GM19043 (cell line): ENCODE measurements around the gene CPT1B.
"Not testable (repeated sequence)": the region's sequence is repeated elsewhere in the genome, so short reads cannot be mapped to it uniquely, and the experiment has no call there.

Experiments
- ATAC-seq: cut with Tn5 transposase; IDR thresholded peaks from one replicate; pipeline ENCODE4 v1.9.1; 2021; ENCODE audit warnings: low read depth; ENCODE audit not compliant: unreplicated experiment

Gene CPT1B

GRCh38 chr22:50548040-50548920 is 29.9 kb downstream of the CPT1B start:
- no peak for ATAC-seq

- ATAC-seq: no peak
Observed at GRCh38 chr22:50547263-50547985, 30.8 kb downstream of the CPT1B start.

DNA sequence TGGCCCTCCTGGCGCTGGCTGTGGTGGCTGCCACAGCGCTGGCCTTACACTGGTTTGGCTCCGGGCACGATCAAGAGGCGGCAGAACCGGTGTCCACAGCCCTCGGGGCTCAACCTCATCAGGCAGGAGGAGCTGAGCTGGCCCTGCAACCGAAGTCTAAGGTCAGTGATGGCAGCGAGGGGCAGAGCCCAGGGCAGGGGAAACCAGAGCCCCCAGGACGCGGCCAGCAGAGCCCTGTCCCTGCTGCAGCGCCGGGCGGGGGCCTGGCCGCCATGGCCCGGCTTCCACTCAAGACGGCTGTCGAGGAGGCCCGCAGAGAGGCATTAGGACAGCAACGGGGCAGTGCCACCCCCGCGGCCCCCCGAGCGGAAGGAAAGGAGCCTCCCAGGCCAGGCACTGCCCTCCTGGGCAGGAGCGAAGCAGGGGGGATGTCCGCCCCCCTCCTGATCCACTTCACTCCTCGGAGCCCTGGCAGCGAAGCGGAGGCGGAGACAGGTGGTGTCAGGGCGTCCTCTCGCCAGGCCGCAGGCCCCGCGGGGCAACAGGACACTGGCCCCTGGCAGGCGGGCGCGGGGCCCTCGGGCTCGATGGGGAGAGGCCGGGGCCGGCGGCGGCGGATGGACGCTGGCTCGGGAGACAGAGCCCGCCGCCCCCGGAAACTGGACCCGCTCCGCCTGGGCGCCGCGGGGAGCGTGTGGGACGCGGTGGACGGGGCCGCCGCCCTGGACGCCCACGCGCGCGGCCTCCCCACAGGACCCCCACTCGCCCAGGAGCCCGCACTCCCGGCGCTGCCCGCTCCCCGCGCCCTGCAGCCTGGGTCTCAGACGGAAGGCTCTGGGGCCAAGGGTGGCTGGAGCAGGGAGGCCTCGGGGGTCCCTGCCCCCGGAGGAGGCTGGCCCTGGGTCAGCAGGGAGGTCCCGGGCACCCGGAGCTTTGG is 31.6 kb downstream of the CPT1B start:
- no peak for ATAC-seq

DNA sequence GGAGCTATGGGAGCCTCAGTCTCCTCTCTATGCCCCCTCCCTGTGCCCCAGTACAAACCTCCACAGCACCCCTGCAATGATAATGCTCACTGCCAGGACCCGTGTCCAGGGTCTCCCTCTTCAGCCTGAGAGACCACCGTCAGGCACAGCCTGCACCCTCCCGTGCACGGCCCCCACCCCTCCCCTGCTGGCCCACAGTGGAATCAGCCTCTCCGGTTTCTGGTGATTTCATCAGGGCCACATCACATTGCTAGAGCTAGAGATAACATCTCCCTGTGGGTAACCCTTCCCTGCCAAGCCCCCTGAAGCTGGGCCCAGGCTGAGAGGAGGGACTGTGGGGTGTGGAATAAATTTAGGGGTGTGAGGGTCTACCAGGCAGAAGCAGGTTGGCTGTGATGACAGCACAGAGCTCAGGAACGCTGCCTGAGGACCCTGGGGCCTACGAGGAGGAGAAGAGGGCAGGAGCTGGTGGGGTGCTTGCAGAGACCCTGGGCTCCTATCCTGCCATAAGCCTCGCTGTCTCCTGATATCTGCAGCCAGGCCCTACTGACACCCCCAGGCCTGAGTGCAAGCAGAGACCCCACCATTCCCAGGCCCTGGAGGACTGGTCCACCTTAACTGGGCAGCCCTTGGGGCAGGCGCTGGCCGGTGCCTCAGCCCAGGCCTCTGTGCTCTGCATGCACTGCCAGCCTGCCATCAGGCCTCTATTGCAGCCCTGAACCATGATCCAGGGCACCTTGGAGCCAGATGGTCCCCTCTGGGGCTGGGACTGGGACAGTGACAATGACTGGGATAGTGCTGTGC is 32.5 kb downstream of the CPT1B start, which contains the start of gene KLHDC7B:
TSS of gene KLHDC7B (plus strand) at position 378 of the 804 bp plus-strand sequence. CDS start at position 723, 345 bp downstream.
- no peak for ATAC-seq

GRCh38 chr22:50544746-50545253 is 33.4 kb downstream of the CPT1B start:
- no peak for ATAC-seq

DNA sequence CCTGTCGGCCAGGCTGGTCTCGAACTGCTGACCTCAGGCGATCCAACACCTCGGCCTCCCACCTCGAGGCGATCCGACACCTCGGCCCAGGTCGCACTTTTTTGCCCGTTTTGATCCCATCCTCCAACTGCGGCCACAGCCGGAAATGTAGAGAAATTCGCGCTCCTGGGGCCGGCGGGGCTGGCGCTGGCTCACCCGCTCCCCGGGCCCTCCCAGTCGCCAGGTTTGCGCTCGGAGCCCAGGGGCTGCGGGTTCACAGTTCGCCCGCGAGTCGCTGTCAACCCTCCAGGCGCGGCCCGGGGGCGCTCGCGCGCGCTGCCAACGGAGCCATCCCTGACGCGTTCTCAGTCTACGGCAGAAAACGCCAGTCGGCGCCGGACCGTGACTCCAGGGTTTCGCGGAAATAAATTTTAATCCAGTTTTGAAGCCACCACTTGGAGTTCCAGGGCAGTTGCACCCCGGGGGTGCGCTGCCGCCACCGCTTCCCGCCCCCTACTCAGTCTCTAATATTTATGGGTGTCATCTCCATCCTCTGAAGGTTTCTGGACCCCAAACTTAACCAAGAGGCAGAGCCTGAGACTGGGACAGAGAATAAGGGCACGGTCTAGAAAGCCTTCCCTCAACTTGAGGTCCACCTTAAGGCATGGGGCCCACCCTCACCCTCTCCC is 34.0 kb downstream of the CPT1B start:
- ATAC-seq: no peak

GRCh38 chr22:50542416-50542927 is 35.8 kb downstream of the CPT1B start:
- ATAC-seq: no peak

DNA sequence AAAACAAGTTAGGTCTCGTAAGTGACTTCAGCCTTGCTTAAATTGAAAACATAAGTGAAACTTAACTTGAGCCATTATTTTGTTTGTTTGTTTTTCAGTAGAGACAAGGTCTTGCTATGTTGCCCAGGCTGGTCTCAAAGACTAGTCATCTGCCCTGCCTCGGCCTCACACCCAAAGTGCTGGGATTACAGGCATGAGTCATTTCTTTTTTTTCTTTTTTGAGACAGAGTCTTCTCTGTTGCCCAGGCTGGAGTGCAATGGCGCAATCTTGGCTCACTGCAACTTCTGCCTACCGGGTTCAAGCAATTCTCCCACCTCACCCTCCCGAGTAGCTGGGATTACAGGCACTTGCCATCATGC is 36.6 kb downstream of the CPT1B start:
- ATAC-seq: not testable (repeated sequence)

GRCh38 chr22:50540381-50540780 is 37.8 kb downstream of the CPT1B start:
- ATAC-seq: no peak

GRCh38 chr22:50537765-50538164 is 40.5 kb downstream of the CPT1B start:
- no peak for ATAC-seq

DNA sequence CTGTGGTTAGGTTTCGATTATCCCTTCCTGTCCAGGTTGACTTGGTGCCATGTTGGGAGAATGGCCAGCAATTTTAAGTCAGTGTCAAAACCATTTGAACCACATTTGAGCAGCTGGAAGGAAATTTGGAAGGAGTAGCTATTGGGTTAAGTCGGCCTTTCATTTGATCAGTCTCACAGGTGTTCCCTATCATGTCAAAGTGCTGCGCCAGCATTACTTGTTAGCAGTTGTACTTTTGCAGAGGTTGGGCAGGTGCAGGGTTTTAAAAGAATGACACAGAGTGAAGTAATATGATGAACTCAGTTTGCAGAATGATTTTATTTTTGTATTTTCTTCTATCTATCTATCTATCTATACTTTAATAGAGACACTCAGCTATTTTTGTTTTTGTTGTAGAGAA is 42.0 kb downstream of the CPT1B start:
- no peak for ATAC-seq

- ATAC-seq: no peak
Observed at GRCh38 chr22:50535113-50535512, 43.1 kb downstream of the CPT1B start.

DNA sequence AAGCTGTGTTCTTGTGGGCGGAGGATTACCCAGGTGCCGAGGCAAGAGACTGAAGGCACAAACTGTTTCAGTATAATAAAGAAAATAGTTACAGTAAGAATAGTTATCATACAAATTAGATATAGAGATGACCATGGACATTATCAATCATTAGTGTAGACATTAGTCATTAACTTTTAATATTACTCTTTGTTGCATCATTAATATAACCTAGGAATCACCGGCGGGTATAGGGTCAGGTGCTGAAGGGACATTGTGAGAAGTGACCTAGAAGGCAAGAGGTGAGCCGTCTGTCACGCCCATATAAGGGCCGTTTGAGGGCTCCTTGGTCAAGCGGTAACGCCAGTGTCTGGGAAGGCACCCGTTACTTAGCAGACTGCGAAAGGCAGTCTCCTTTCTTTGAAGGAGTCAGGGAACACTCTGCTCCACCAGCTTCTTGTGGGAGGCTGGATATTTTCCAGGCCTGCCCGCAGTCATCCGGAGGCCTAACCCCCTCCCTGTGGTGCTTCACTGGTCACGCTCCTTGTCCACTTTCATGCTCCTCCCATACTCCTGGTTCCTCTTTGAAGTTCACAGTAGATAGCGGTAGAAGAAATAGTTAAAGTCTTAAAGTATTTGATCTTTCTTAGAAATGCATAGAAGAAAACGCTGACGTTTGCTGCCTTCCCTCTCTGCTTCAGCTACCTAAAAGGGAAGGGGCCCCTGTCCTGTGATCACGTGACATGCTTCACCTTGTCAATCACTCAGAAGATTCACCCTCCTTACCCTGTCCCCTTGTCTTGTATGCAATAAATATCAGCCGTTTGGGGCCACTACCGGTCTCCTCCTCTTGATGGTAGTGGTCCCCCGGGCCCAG is 44.1 kb downstream of the CPT1B start:
- ATAC-seq: not testable (repeated sequence)

- ATAC-seq: no peak
Observed at GRCh38 chr22:50532824-50533796, 45.1 kb downstream of the CPT1B start.

GRCh38 chr22:50531962-50532674 is 46.1 kb downstream of the CPT1B start:
- no peak for ATAC-seq

GRCh38 chr22:50531546-50531961 is 46.7 kb downstream of the CPT1B start:
- no peak for ATAC-seq
